Effector CD8-positive, alpha-beta T cell (primary cell): ENCODE measurements around the gene TMEFF1.

ENCODE experiments used
- DNase-seq: peaks from one replicate; lab custom pipeline; 2025; lab: John Stamatoyannopoulos, UW

TMEFF1 gene

DNA sequence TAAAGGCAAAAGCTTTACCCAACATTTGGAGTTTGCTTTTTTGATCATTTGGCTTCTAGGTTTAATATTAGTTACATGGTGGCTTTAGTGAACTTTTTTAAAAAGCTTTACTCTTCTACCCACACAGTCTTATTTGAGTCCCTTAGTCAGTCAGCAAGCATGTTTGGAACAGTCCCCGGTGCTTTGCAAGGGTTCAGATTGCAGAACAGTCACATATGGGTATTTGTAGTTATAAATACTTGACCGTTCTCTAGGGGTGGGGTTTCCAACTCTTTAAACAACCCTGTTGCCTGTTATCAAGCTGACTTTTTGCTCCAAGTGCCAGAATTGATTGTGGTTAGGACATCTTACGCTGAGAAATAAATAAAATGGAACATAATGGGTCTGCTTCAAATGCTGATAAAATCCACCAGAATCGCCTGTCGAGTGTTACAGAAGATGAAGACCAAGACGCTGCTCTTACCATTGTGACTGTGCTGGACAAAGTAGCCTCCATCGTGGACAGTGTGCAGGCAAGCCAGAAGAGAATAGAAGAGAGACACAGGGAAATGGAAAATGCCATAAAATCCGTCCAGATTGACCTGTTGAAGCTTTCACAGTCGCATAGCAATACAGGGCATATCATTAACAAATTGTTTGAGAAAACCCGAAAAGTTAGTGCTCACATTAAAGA lies 105.0 kb downstream of the TMEFF1 start, which contains the start of gene CAVIN4:
Gene CAVIN4 (plus strand): TSS at position 304 of the 673 bp plus-strand sequence. CDS start 65 bp downstream, at position 369.
- DNase-seq: no peak

DNA sequence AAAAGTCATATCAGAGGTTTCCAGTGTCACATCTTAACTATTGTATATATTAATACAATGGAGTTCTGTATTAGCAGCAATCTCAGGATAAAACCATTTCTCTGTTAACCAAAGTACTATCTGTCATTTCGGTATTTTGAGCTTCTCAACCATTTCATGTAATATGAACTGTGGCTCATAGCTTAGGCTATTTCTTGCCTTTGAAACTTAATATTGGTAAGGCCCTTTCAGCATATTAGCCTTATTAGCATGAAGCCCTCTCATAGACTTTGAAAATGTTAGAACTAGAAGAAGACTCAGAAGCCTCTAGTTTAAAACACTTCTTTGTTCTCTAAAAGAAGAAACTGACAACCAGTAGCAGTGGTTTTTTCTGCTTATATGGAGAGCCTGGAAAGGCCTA lies 105.7 kb downstream of the TMEFF1 start:
- DNase-seq: no peak

DNA sequence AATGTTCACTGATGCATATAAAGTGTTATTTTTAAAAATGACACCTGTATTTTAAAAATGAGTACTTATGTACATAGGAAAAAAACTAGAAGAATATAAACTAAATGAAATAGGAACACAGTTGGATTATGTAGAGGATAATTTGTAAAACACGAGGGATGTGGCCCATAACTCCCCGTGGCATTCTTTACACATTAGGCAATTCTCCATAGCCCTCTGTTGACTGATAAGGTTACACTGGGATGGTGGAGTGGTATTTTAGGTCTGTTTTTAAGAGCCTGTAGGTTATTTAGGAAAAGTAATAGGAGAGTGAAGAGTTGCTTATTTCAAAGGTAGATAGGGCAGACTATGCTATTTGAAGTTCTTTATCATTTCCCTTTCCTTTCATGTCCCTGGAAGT lies 106.7 kb downstream of the TMEFF1 start:
- DNase-seq: no peak

DNA sequence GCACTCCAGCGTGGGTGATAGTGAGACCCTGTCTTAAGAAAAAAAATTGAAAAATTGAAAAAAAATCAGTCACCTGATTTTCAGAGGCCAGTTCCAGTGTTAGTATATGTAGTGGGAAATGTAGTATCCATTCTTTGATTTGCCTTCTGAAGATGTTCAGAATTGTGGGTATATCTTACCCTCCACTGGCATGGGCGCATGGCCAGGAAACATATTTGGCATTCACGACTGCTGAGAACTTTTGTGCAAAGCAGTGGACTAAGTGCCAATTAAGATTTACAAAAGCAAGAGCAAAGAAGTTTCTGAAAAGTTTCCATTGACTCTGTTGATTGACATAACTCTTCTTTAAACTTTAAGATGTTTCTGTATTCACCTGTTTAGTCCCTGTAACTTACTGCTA lies 107.3 kb downstream of the TMEFF1 start:
- no peak for DNase-seq

DNA sequence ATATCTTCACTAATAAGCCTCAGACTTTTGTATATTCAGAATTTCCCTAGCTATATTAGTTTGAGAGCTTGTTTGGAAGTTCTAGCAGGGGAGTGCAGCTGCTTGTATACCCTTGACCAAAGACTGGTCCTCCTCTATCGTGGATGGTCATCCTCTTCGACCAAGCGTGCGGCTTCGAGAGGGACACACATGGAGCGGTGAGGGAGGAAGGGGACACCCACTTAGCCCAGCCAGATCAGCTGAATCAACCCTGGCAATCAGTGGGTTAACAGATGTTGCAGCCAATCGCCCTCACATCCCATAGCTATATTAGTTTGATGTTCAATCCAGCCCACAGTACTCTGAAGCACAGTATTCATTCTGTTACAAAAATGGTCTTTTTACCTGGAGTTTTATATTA lies 108.1 kb downstream of the TMEFF1 start:
- DNase-seq: no peak

DNA sequence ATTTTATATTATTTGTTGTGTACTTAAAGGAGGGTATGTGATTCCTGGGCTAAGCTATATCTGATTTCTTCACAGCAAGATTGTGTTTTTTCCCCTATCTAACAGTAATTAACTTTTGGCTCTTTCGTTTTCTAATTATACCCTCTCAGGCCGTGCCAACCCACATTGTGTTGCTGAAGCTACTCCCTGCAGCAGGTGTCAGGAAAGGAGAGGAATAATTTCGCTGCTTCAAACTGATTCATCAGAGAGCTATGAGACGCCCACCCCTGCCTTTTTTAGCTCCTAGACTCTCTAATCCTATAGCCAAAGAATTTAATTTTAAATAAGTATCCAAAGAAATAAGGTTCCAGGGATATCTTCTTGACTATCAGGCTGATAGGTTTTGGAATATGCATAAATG lies 108.7 kb downstream of the TMEFF1 start:
- DNase-seq: no peak

DNA sequence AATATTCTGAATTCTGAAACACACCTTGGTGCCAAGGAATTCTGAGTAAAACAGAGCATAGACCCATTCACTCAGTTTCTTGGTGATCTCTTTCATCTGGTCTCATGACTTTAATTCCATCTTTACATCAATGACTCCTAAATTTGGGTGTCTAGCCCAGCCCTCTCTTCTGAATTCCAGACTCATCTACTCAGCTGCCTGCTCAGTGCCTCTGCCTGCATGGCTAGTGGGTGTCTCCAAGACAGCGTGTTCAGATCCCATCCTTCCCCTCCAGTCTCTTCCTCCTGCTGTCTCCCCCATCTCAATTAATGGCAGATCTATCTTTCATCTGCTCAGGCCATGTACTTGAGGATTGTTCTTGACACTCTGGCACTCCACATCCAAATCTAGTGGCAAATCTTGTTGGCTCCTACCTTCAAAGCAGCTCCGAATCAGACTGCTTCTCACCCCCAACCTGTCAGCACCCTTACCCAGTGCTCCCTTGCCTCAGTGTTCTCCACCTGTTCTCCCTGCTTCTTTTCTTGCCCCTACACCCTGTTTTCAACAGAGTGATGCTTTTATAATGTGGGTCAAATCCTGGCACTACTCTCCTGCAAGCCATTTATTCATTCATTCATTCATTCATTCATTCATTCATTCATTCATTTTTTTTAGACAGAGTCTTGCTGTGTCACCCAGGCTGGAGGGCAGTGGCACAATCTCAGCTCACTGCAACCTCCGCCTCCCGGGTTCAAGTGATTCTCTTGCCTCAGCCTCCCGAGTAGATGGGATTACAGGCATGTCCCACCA lies 110.3 kb downstream of the TMEFF1 start:
- DNase-seq: no peak

DNA sequence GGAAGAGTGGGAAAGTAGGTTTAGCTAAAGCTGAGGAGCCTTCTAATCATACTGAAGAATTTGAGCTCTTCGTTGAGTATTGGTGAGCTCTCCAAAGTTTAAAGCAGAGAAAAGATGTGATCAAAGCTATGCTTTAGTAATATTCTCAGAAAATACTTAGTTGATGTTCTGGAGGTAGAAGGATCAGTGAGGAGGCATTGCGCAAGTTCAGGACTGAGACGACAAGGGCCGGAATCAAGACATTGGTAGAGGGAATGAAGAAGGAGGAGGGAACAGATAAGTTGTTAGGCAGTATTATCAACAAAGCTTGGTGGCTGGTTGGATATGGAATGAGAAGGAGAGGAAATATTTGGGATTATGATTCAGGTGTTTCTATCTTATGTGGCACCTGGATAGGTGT lies 112.0 kb downstream of the TMEFF1 start:
- DNase-seq: no peak

DNA sequence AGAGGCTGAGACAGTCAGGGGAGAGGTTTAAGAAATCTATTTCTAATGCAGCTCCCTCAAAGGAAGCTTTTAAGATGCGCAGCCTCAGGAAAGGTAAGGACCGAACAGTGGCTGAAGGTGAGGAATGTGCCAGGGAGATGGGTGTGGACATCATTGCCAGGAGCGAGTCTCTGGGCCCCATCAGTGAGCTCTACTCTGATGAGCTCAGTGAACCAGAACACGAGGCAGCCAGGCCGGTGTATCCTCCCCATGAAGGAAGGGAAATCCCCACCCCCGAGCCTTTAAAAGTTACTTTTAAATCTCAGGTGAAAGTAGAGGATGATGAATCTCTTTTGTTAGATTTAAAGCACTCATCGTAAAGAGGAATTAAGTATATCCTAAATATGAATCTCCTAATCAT lies 113.1 kb downstream of the TMEFF1 start:
- DNase-seq: no peak

DNA sequence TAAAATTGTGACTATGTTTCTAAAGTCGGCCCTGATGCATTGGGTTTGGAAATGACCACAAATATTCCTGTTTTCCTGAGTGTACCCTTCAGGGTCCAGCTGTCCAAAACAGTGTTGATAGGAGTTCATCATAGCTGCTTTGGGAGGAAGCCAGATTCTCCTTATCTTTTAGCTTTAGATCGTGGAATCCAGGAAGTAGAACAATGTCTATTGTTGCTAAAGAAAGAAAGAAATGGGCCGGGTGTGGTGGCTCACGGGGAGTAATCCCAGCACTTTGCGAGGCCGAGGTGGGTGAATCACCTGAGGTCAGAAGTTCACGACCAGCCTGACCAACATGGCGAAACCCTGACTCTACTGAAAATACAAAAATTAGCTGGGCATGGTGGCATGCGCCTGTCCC lies 114.4 kb downstream of the TMEFF1 start:
- no peak for DNase-seq

DNA sequence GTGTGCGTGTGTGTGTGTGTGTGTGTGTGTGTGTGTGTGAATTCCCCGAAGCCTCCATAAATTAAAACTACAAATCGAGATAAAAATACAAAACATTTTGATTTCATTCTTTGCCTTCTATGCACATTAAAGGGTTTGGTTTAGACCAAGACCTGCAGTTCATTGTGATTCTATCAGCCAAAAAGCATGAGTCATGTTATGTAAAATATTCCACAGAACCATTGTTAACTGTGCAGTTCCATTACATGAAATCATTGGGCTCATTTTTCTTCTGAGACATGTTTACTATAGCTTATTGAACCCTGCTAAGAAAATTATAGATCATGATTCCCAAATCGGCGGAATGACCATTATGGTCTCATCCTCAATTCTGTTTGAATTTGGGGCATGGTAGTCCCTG lies 116.6 kb downstream of the TMEFF1 start:
- no peak for DNase-seq

DNA sequence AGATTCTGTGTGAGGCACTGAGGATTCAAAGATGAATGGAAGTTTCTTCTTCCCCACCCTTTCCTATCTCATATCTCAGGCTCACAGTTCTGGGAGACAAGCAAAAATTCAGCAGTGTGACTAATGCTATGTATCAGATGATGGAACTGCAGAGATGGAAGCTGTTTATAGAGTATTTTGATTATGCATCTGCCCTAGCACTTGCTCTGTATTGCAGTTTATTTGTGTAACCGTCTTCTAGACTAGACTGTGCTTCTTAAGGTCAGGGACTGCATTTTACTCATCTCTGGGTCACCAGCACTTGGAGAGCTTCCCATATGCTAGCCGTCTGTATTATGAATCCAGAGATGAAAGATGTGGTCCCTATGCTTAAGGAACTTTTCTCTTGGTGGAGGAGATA lies 117.5 kb downstream of the TMEFF1 start:
- no peak for DNase-seq

DNA sequence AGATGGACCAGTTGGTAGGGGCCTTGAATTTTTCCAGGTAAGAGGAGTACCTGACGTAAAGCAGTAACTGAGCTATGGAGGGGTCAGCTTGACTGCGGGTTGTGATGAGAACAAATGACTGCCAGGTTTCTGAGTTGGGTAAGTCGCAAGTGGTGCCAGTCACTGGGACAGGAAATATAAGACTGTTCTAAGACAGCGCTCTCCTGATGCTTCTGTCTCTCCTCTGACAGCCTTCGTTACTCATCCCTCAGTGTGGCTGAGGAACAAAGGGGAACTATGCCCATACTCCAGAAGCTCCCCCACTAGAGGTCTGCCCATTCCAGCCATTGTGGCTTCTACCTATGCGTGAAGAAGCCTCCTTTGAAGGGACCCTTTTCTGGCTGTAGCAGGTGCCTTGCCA lies 118.2 kb downstream of the TMEFF1 start:
- DNase-seq: no peak

DNA sequence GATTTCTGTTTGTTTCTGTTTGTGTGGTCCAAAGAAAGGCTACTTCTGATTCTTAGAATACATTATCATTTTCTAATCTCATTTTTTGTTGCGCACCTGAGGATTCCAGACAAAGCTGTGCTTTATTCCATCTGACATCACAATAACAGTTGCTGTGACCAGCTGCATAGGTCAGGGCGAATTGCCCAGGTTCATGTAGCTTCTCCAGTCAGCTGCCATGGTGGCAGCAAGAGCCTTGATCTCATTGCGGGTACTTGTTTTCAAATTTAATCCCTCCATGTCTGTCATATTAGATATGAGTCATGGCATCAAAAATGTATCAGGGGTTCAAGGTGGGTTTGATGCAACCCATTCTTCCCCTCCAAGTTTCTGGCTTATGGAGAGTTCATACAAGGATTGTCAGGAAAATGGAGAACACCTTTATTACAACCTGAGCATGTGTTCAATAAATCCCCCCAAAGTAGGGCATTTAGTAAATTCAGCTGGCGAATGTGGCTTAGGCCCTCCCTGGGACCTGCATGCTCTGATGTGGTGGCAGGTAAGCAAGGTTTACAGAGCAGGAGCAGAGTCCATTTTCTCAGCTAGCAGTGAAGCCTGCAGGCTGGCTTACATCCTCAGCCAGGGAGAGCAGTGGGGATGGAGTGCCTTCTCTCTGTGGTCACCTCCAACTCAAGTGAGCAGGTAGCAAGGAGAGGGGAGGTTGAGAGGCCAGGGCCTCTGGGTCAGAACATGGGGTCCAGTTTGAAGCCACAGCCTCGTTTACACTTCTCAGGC lies 118.9 kb downstream of the TMEFF1 start:
- DNase-seq: no peak

DNA sequence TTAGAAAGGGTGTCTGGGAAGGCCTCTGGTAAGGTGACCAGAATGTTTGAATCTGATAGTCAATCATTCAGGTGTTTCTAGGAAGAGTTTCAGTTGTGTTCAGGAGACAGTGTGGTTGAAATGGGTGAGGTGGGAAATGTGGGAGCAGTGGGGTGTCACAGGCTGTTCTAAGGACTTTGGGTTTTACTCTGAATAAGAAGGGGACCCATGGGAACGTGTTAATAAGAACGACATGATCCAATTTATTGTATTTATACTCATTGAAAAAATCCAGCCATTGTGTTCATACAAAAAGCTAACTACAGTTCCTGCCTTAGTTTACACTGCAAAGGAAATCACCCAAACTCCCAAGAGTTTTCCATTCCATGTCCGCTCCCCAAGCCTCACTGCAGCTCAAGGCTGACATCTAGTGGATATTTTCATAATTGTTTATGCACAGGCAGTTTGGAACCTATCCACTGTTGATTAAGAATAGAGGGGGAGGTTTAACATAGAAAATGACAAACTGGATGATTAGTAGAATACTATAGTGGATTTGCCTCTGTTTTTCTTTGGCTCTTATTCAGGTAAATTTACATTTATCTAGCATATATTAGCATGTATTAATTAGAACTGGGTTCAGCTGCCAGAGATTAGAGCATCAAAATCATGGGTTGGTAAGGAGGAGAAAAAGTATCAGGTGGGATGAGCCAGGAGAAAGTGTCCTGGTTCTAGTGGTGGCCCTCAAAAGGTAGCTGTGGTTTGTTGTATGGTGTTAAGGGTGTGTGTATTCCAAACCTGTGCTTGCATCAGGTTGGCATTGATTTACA lies 122.6 kb downstream of the TMEFF1 start:
- DNase-seq: no peak

DNA sequence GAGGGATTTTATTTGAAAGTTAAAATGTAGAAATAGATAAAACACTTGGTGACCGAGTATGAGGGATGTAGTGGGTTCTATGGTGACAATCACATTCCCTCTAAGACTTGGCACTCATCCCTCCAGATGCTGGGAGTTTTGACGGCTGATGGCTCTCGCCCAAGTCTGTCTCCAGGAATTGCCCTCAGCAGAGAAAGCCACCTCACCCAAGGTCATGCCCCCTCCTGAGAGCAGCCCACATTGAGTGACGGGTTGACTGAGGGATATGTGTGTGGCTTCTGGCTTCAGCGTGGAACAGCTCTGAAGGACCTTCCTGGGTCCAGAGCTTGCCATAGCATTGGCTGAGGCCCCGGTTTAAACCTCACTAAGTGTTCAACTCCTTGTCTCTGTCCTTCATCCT lies 124.3 kb downstream of the TMEFF1 start:
- DNase-seq: no peak

DNA sequence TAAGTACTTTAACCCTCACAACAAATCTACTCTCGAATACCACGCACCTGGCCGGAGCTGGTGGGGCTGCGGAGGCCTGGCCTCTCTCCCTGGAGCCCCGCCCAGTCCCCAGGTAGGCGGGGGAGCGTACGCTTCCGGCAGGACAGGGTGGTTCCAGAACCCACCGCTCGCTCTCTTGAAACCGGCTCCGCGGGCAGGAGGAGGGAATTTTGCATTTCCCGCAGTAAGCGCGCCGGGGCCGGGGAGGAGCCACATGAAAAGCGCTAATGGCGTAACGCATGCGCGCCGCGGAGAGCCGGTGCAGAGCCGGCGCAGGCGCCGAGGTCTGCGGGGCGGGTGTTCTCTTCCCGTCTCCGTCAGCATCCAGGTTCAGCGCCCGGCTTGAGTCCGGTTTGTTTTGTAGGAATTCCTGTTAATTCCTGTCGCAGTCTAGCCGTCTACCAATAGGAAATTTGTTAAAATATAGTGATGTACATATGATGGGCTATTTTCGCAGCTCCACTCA lies 125.7 kb downstream of the TMEFF1 start:
- DNase-seq: peak; percentile 74

DNA sequence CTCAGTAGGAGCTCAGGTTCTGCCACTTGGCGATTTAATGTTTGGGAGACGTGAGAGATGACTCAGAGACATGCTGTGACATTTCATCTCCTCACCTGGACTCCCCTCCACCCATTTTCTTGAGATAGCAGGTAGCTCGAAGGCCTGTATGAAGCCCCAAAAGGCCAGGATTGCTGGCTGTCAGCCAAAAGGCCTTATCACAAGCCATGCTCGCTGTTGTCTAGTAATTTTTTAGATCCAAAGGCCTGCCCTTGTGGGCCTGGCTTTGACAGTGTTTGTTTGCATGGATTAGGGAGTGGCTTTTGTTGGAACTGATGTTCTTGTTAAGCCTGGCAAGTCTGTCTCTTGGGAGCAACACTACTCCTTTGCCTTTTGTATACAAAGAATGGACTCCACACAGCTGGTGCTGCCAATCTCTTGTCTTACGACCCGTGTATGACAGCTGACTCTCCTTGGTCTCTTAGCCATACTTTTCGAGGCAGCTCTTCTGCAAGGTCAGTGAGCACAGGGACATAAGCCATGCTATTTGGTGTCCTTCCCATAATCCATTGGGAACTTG lies 127.7 kb downstream of the TMEFF1 start:
- DNase-seq: no peak

DNA sequence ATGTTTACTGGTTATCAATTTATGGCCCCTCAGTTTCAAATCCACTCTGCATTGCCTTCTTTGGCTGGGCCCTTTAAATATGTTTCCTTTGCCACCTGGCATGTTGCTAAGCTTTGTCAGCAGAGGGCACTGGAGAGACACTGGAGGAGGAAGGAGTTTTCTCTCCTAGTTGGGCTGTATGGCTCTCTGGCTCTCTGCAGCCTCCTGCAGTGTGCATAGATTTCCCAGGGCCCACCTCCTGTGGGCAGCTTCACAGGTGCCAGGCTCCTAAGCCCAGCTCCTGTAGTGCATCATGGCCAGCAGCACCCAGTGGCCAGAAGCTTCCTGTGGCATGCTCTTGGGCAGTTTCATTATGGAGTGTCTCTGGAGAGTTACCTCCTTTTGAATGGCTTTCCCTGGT lies 128.3 kb downstream of the TMEFF1 start:
- DNase-seq: no peak

DNA sequence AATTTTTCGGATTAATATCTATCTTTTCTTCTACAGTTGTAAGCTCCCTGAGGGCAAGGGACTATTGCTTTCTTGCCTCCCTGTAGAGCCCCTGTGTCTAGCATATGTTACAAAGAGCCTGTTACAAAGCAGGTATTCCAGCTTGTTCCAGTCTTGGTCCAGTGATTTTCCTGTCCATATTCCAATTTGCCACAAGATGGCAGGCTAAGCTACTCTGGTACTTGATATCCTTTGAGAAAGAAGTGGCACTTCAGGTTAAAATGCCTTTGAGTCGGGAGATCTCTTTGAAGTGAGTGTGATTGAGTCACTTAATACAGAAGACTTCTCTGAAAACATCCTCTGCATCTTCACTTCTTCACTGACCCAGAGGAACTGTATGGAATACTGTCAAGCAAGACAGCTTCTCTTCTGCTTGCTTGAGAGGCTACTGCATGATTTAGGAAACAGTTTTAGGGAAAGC lies 129.4 kb downstream of the TMEFF1 start:
- DNase-seq: no peak

DNA sequence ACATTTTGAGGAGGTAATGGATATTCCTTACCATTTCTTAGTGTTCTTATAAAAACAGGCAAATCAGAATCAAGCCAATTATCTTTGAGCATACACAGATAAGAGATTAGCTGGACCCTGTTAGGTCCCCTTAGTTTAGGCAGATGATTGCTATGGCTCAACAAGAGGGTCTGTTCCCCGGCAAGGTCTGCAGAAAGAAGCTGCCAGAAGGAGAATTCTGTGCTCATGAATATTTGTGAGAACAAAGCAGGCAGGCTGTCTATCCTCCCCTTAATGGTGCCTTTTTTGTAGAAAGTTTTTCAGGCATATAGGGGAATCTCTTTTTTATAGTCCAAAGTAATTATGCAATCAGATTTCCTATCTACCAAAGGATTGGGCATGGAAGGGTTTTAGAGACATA lies 132.5 kb downstream of the TMEFF1 start:
- DNase-seq: no peak
